GM18511 (cell line): ENCODE results near the gene NPBWR2.

ENCODE experiments used
- ATAC-seq: cut with Tn5 transposase; IDR thresholded peaks from one replicate; pipeline ENCODE4 v1.9.1; 2021; ENCODE audit warnings: mild to moderate bottlenecking, moderate library complexity; ENCODE audit not compliant: unreplicated experiment

The NPBWR2 gene

GRCh38 chr20:64062596-64063388, 44.6 kb downstream of the NPBWR2 start, which contains the start of gene TCEA2:
Gene TCEA2 (plus strand): TSS chr20:64063198. CDS start chr20:64063313, 115 bp downstream.
- ATAC-seq: peak; percentile 76

GRCh38 chr20:64062276-64062595, 45.1 kb downstream of the NPBWR2 start:
- ATAC-seq: no peak

- ATAC-seq: no peak
Measured at GRCh38 chr20:64058536-64058935, 48.8 kb downstream of the NPBWR2 start.

- no peak for ATAC-seq
Measured at GRCh38 chr20:64057628-64058498, 49.5 kb downstream of the NPBWR2 start.

- ATAC-seq: no peak
Measured at GRCh38 chr20:64056889-64057627, 50.3 kb downstream of the NPBWR2 start.

GRCh38 chr20:64056639-64056888, 50.8 kb downstream of the NPBWR2 start:
- no peak for ATAC-seq

GRCh38 chr20:64055893-64056638, 51.3 kb downstream of the NPBWR2 start:
- ATAC-seq: no peak

- ATAC-seq: no peak
Measured at GRCh38 chr20:64055396-64055892, 51.9 kb downstream of the NPBWR2 start.

GRCh38 chr20:64053841-64054661, 53.3 kb downstream of the NPBWR2 start:
- no peak for ATAC-seq
